ENCODE results near the gene FGG.
"Not testable (repeated sequence)": the region's sequence is repeated elsewhere in the genome, so short reads cannot be mapped to it uniquely, and the experiment has no call there.

Gene FGG

GRCh38 chr4:154609532-154609931 is 2.9 kb downstream of the FGG start:
- no peak for DNase-seq

GRCh38 chr4:154608361-154609252 is 3.8 kb downstream of the FGG start:
- no peak for DNase-seq

- DNase-seq: no peak
Measured at GRCh38 chr4:154606728-154607723, 5.4 kb downstream of the FGG start.

- DNase-seq: no peak
Measured at GRCh38 chr4:154604696-154605200, 7.7 kb downstream of the FGG start.

- no peak for DNase-seq
Measured at GRCh38 chr4:154603033-154603943, 9.2 kb downstream of the FGG start.

GRCh38 chr4:154602404-154603020 is 9.9 kb downstream of the FGG start:
- DNase-seq: no peak

GRCh38 chr4:154597798-154598774 is 14.4 kb downstream of the FGG start:
- no peak for DNase-seq

- DNase-seq: not testable (repeated sequence)
Measured at GRCh38 chr4:154597281-154597680, 15.2 kb downstream of the FGG start.

GRCh38 chr4:154595807-154596206 is 16.6 kb downstream of the FGG start:
- no peak for DNase-seq

- DNase-seq: not testable (repeated sequence)
Measured at GRCh38 chr4:154594343-154594742, 18.1 kb downstream of the FGG start.

GRCh38 chr4:154593868-154594267 is 18.6 kb downstream of the FGG start:
- no peak for DNase-seq

GRCh38 chr4:154591890-154592289 is 20.6 kb downstream of the FGG start:
- no peak for DNase-seq

GRCh38 chr4:154590329-154591006 is 22.0 kb downstream of the FGG start, which contains the start of gene FGA:
FGA (minus strand) TSS chr4:154590742; CDS start chr4:154590687, 55 bp downstream.
- DNase-seq: no peak

- DNase-seq: no peak
Measured at GRCh38 chr4:154589296-154590197, 22.9 kb downstream of the FGG start.

- no peak for DNase-seq
Measured at GRCh38 chr4:154588198-154588597, 24.3 kb downstream of the FGG start.

- DNase-seq: no peak
Measured at GRCh38 chr4:154586296-154587033, 26.0 kb downstream of the FGG start.

GRCh38 chr4:154585369-154586018 is 27.0 kb downstream of the FGG start:
- no peak for DNase-seq
